Activated CD4-positive, alpha-beta T cell treated with anti-CD3 and anti-CD28 coated beads for 4 hours (primary cell): ENCODE data around the gene CMIP.
A peak's percentile ranks its signal among the peaks of the same experiment; 100 is the strongest.
"Not testable (repeated sequence)": the region's sequence is repeated elsewhere in the genome, so short reads cannot be mapped to it uniquely, and the experiment has no call there.

ENCODE experiments used
- DNase-seq, 2 donors: peaks; one replicate each; pipeline ENCODE4 v3.0.0-alpha.2; 2020

Gene CMIP

DNA sequence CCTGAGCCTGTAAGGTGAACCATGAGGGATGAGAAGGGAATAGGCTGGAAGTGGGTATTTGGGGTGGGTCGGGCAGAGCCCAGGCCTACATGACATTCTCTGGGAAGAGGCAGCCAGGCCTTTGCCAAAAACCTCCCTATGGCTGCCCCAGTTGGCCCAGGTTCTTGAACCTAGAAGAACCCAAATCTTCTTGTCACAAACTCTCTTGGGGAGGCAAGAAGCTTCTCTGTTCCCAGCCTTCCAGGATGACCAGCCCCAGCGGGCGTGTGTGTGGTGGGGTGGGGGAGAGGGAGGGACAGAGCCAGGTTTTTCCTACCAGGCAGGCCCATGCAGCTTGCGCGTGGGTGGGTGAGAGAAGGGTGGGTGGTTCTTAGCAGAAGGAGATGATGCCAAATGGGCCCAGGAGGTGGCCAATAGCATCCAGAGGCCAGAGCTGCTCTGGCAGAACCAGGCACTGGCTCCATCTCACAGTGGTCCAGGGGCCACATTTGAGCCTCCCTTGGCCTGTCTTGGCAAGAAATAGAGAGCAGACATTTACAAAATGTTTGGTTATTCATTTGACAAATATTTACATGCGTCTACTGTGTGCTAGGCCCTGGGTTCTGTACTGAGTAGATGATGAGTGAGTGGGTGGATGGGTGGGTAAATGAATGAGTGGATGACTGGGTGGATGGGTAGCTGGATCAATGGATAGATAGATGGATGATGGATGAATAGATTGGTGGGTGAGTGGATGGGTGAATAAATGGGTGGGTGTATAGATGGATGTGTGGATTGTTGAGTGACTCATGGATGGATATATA lies 290.2 kb downstream of the CMIP start:
- no peak for DNase-seq

DNA sequence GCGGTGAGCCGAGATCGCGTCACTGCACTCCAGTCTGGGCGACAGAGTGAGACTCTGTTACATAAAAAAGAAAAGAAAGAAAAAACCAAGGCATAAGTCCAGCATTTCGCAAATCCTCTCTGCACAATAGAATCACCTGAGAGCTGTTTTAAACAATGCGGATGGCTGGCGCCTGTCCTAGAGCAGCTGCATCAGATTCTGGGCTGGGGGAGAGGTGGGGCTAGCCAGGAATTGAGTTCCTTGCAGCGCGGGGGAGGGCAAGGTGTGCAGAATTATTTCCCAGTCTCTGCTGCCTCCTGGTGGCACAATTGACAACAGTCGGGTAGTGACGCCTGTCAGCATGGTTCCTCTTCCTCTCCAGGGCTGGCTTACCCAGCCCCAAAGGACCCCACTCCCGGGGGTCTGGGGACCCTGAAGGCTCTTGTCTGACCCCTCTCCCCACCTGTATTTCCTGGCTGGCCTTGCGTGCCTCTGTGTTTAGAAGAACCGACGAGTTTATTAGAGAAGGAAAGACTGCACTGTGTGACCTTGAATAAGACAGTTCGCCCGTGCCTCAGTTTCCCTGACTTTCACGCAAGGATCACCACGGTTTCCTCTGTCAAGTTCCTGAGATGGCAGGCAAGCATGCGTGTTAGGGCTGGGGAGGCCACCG lies 293.4 kb downstream of the CMIP start:
- peak; percentile 79 to 90 for DNase-seq

DNA sequence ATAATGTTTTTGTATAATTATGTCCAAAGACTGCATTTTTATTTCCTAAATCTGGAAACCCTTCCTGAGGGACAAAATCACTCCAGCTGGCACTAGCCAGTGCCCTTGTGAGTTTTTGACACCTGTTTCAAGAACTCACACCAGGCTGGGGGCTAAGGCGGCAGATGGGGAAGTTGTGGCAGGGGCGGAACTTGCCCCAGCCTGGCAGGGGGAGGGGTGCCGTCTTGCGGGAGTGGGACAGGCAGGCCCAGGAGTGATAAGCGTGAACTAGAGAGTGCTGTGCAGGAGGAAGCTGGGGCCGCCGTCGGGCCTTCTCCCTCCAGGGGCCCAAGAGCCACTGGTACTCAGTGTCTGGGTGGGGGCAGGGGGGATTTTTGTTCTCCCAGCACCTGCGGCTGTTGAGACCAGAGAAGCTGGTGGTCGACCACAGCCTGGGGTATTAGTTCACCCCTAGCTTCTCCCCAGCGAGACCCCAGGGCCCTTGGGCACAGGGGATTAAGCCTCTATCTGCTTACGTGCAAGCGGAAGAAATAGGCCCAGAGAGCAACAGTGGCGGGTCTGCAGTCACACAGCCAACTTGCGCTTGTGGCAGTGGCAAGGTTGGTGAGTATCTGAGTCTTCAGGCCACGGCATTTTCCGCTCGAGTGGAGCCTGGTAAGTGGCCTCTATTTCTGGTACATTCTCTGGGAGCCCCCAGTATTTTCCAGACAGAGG lies 294.3 kb downstream of the CMIP start:
- no peak for DNase-seq

DNA sequence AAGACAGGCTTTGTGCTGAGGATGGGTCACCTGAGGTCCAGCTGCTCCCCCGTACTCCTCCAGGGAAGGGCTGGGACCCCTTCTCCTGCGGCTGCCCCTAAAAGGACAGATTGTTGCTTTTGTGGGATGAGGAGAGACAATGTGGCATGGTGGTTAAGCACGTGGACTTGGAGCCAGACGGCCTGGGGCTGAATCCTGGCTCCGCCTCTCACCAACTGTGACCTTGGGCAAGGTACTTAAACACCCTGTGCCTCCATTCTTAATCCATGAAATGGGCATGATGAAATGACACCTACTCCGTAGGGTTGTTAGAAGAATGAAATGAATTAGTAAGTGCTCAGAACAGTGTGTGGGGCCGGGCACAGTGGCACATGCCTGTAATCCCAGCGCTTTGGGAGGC lies 294.9 kb downstream of the CMIP start:
- DNase-seq: no peak

DNA sequence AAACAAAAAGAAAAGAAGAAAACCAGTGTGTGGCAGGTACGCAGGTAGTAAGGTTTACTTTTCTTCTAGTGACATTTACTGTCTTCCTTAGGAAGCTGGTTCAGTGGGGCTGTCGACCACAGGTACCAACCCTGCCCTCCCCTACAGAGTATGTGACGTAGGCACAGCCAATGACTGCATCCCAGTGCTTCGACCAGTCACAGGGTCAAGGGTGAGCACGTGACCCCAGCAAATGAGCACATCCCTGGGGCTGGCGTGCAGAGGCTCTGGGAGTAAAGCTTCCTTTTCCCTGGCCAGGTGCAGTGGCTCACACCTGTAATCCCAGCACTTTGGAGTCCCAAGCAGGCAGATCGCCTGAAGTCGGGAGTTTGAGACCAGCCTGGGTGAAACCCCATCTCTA lies 295.6 kb downstream of the CMIP start:
- no peak for DNase-seq

DNA sequence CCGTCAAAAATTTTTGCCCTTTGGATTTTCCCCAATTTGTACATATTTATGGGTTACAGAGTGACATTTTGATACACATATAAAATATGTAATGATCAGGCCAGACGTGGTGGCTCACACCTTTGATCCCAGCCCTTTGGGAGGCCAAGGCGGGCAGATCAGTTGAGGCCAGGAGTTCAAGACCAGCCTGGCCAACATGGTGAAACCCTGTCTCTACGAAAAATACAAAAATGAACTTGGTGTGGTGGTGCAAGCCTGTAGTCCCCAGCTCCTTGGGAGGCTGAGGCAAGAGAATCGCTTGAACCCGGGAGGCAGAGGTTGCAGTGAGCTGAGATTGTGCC lies 296.8 kb downstream of the CMIP start:
- DNase-seq: not testable (repeated sequence)

DNA sequence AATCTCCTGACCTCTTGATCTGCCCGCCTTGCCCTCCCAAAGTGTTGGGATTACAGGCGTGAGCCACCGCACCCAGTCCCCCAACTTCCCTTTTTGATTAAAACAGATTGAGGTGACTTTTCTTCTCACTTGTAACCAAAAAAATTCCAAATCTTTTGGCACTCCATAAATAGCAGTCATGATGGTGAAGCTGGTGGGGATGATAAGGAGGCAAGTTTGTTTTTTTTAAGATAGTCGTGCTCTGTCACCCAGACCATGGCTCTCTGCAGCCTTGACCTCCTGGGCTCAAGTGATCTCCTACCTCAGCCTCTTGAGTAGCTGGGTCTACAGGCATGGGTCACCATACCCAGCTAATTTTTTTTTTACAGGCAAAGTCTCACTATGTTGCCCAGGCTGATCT lies 299.8 kb downstream of the CMIP start:
- DNase-seq: no peak

DNA sequence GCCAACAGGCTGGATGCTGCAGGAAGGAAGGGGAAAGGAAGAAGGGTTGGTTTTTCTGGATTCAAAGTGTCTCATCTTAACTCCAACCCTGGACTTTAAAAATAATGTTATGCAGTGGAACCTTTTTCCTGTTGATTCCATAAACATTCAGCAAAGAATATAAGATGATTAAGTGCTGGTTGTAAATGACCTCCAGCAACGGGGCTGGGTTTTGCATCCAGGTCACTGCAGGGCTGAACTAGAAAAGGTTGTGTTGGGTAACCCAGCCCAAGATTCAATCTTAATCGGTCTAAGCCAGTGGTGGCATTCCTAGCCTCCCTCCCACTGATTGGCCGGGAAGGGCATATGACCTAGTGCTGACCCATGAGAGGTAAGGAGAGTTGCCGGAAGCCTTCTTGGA lies 300.3 kb downstream of the CMIP start:
- no peak for DNase-seq

DNA sequence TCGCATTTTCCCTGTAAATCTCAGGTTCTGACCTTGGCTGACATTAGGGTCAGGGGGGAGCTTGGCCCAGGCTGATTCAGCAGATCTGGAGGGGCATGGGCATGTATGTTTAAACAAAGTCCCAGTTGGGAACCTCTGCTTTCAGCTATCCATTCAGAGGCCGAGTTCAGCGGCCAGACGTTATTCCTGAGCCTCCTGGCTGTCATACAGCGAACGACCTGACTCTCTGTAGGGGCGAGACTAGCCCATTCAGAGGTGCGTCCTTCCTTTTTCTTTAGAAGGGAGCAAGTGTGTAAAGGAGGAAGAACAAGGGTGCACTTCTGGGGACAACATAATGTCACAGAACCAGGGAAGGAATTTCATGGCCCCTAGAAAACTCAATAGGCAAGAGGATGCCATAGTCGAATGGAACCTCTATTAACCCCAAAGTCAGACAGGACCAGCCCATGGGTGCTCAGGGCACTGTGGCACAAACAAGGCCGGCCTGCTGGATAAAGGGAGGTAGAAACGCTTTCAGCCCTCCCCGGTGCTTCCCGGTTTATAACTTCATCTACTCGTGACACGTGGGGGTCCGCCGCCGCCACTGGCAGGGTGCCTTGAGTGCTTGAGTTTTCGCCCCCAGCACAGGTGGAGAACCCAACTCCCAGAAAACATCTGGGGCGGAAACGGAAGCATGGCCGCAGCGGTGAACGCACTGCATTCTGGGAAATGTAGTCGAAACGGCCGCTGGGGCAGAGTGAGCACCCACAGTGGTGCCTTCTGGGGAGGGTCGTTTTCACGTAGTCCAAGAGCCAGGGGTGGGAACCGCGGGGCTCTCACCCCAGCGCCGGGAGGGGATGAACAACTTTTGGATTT lies 301.3 kb downstream of the CMIP start:
- peak; percentile 71 to 78 for DNase-seq

DNA sequence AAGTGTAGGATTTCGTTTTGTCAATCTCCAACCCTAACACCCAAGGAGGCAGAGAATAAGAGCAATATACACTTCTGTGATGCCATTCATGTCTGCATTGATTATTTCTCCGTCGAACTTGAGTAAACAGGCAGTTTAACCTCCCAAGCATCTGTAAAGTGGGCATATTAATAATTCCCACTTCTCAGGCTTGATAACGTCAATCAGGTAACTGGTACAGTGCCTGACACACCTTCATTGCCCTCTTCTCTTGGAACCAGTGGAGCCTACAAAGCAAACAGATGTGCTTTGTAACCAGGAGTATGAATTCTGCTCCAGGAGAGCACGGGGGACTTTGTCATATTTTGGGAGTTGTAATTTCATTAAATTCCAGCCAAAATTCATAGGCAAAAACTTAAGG lies 302.0 kb downstream of the CMIP start:
- no peak for DNase-seq

DNA sequence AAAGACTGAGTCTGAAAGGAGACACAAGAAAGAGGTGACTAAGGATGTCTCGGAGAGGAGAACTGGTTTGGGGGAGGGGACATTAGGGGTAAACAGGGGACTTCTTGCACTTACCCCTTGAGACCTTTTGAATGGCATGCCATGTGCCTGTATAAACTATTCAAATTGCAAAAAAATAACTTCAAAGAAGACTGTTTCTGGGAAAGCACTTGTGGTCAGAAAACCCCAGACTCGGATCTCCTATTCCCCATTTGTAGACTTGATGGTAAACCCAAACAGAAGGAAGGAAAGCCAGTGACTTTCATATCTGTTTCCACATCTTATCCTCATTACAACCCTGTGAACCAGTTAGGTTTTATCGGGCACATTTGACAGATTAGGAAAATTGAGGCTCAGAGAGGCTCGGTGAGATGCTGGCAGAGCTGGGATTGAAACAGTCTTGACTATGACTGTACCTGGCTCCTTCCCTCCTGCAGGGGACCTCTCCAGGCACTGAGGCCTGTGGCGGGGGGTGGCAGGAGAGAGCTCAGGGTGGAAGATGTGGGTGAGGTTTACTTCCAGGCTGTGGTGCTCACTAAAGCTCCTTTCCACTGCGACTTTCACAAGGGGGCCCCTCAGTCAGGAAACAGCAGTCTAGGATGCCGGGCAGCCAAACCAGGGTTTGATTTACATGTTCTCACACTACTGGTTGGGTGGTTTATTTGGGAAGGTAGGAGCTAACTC lies 304.0 kb downstream of the CMIP start:
- no peak for DNase-seq

DNA sequence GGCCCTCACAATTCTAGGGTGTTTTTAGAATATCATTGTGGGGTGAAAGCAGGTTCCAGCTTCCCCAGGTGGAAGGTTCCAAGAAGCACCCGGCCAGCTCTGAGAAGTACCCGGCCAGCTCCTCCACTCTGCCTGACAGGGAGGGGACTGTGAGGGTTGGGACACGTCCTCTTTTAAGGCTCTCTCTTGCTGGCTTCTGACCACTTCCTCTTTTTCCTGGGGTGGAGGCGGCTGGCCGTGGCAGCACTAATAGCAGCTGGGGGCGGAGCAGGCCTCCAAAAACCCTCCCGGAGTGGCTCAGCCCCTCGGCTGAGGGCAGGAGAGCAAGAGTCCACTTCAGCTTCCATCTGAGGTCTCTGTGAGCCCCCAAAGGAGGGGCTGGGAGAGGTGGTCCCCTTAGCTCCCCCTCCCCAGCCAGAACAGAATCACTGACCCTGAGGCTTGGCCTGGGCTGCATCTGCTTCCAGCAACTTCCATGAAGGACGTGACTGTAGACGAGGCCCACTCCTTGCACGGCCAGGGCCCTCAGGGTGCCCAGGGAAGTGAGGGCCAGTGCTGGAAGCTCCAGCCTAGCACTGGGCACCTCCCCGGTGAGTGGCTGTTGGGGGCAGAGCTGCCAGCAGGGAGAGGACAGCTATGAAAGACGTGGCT lies 307.7 kb downstream of the CMIP start:
- DNase-seq: no peak

DNA sequence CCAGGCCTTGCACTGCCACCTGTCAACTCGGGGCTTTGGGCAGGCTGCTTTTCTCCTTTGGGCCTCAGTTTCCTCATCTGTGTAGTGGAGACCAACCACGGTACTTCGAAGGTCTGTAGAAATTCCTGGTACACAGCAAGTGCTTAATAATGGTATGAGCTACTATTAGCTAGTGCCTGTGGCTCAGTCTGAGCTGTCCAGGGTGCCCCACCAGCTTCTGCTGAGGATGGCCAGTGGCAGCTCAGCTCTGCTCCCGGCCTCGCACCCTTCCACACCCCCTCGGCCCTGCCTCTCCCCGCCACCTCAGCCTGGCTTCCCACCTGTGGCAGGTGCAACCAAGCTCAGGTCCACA lies 308.2 kb downstream of the CMIP start:
- no peak for DNase-seq

DNA sequence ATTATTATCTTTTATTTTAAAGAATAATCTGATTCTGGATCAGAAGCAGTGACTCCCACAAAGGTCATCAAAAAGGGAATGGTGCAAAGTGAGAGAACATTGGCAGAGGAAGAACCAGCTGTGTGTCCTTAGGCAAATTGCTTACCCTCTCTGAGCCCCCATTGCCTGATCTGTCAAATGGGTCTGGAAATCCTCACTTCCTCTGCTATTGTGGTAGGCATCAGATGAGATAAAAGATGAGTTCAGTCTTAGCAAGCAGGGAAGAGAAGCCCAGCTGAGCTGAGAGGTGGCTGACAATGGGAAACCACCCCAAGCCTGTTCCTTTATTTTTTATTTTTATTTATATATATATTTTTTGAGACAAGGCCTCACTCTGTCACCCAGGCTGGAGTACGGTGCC lies 310.2 kb downstream of the CMIP start:
- DNase-seq: no peak

DNA sequence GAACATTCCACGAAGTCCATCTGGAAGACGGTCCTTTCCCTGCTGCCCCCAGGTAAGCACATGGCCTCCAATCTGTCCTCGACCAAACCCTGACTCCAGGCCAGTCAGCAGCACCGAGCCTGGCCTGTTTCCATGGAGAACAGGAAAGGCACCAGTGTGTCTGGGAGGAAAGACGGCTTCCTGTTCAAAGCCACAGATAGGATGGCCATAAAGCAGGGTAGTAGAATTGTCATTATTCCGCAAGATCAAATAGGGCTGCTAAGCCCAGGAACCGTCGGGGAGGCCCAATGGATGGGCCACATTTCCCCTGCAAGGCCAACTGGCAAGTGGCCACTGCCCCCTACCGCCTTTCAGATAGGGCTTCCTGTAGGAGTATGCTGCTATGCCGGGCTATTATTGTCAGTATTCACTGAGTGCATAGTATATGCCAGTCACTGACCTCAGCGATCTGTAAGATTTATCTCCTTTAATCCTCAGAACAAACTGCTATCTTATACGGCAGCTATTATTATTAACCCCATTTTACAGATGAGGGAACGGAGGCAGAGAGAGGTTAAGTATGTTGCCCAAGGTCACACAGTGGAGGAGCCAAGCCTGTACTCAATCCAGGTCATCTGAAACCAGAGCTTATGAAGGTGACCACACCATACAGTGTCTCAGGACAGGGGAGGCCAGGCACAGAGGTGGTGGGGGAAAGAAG lies 311.5 kb downstream of the CMIP start:
- DNase-seq: no peak

DNA sequence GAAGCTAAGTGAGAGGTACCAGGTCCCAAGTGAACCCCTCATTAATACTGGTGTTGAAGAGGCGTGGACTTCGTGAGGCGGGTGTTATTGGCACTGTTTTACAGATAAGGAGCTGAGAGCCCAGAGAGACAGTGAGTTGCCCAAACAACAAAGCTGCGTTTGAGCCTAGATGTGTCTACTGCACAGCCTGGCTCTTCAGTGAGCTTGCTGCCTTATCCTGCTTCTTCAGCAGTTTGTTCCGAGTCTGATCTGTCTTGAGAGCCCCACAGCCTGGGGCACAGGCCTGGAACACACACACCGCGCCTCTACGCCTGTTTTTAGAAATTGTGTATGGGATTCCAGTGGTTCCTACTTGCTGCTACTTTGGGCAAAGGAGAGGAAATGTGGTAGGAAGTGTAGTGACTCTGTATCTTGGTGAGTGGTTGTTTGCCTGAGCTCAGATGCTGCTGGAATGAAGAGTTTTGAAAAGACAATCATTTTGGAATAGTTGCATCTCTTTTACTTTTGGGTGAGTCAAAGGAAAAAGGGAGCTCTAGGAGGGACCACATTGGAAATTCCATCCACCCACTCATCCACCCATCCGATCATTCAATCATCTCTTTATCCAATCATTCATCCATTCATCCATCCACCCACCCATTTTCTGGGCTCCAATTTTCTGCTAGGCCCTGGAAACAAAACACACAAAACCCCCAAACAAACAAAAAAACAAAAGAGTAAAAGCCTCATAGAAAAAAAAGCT lies 312.2 kb downstream of the CMIP start:
- no peak for DNase-seq

DNA sequence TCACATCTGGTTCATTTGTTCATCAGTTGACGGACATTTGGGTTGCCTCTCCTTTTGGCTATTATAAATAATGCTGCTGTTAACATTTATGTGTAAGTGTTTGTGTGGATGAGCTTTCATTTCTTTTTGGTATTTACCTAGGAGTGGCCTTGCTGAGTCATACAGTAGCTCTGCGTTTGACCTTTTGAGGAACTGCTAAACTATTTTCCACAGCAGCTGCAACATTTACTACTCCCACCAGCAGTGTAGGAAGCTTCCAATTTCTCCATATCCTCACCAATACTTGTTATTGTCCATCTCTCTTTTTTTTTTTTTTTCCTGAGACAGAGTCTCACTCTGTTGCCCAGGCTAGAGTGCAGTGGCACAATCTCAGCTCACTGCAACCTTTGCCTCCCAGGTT lies 313.8 kb downstream of the CMIP start:
- no peak for DNase-seq
